B cell (primary cell): ENCODE results near the gene FSIP1. TPM values are rescaled to one million over a fixed set of nuclear protein-coding genes. Genes with fewer than 3 reads are reported as not detected.

Experiments used
- ATAC-seq: fragments of 200-7000 bp; cut with Tn5 transposase; one replicate; pipeline ENCODE4 v1.10.0; 2021; ENCODE audit warnings: low read depth, mild to moderate bottlenecking, moderate number of reproducible peaks, moderate library complexity
- CTCF ChIA-PET: fragments of 350-600 bp; sonication (Branson Sonifier 250); formaldehyde crosslinking; loops from one replicate; lab custom pipeline; 2021; ENCODE audit warnings: antibody characterized with exemption, inconsistent platforms; lab: Charles Lee
- POLR2A ChIA-PET: fragments of 350-600 bp; sonication (Branson Sonifier 250); formaldehyde crosslinking; loops from one replicate; lab custom pipeline; 2021; ENCODE audit warnings: antibody characterized with exemption; lab: Charles Lee
- DNase-seq: peaks from one replicate; pipeline ENCODE4 v3.0.0; 2013
- H2AFZ ChIP-seq: 2 replicates; pipeline ENCODE4 v1.6.1; 2012; ENCODE audit warnings: mild to moderate bottlenecking, low read depth, low read length; ENCODE audit not compliant: insufficient read depth, poor library complexity, severe bottlenecking
- H3K27ac ChIP-seq, 2 donors: 1 replicate in 1 of 2; 2 replicates in 1 of 2; pipeline ENCODE4 v1.5.1; 2012 to 2013; ENCODE audit warnings: low read length in 2 of 2, mild to moderate bottlenecking in 2 of 2, moderate library complexity in 1 of 2
- H3K27me3 ChIP-seq, 4 experiments: fragments of 200-600 bp in 1 of 4; sonication (generic) in 1 of 4; replicated peaks in 1 of 4; 1 replicate in 2 of 4; 2 replicates in 2 of 4; pipeline versions ENCODE4 v1.6.1 to v1.7.0; 2013 to 2016; ENCODE audit warnings: low read length in 3 of 4, mild to moderate bottlenecking in 2 of 4, mixed read lengths in 1 of 4, moderate library complexity in 1 of 4; ENCODE audit not compliant: insufficient read depth in 4 of 4, control insufficient read depth in 3 of 4; ENCODE audit errors: control extremely low read depth in 1 of 4
- H3K36me3 ChIP-seq, 2 experiments: replicated peaks in 1 of 2; 1 replicate in 1 of 2; 2 replicates in 1 of 2; pipeline versions ENCODE4 v1.6.1 to v1.7.1; 2013; ENCODE audit warnings: low read length in 1 of 2; ENCODE audit not compliant: insufficient read depth in 2 of 2, control insufficient read depth in 1 of 2; ENCODE audit errors: control extremely low read depth in 1 of 2, extremely low read depth in 1 of 2
- H3K4me1 ChIP-seq, 2 donors: fragments of 200-600 bp in 1 of 2; sonication (generic) in 1 of 2; 1 replicate in 1 of 2; 2 replicates in 1 of 2; pipeline versions ENCODE4 v1.5.1 to v1.6.1; 2013 to 2017; ENCODE audit warnings: low read length in 2 of 2; ENCODE audit not compliant: control insufficient read depth in 2 of 2, insufficient read depth in 2 of 2
- H3K4me2 ChIP-seq: replicated peaks from 2 replicates; pipeline ENCODE3; 2012; ENCODE audit warnings: mild to moderate bottlenecking, low read depth, low read length; ENCODE audit not compliant: poor library complexity, severe bottlenecking
- H3K4me3 ChIP-seq, 5 experiments: fragments of 200-600 bp in 1 of 5; sonication (generic) in 1 of 5; 1 replicate in 3 of 5; 2 replicates in 2 of 5; pipeline versions ENCODE4 v1.5.1 to v1.7.0; 2011 to 2016; ENCODE audit warnings: low read length in 4 of 5, mild to moderate bottlenecking in 4 of 5, low read depth in 2 of 5, control low read depth in 1 of 5, moderate library complexity in 1 of 5; ENCODE audit not compliant: insufficient read depth in 1 of 5; ENCODE audit errors: control extremely low read depth in 1 of 5, extremely low read depth in 1 of 5
- H3K79me2 ChIP-seq: fragments of 200-600 bp; sonication (generic); one replicate; pipeline ENCODE4 v1.6.0; 2016; ENCODE audit warnings: low read length; ENCODE audit not compliant: control insufficient read depth, insufficient read depth
- H3K9ac ChIP-seq: fragments of 200-600 bp; sonication (generic); 2 replicates; pipeline ENCODE4 v1.6.1; 2017; ENCODE audit warnings: mild to moderate bottlenecking, low read length, moderate library complexity
- H3K9me3 ChIP-seq, 3 donors: one replicate each; pipeline versions ENCODE4 v1.6.1 to v1.7.1; 2013; ENCODE audit warnings: low read length in 2 of 3; ENCODE audit not compliant: control insufficient read depth in 2 of 3, insufficient read depth in 1 of 3; ENCODE audit errors: control extremely low read depth in 1 of 3
- H4K20me1 ChIP-seq: 2 replicates; pipeline ENCODE4 v1.6.0; 2012; ENCODE audit warnings: mild to moderate bottlenecking, low read length; ENCODE audit not compliant: insufficient read depth, control insufficient read depth, poor library complexity, severe bottlenecking
- H3K27ac Mint-ChIP-seq: one replicate; pipeline ENCODE4 v1.8.0; 2021; ENCODE audit warnings: mixed read lengths
- H3K27me3 Mint-ChIP-seq: one replicate; pipeline ENCODE4 v1.8.0; 2021; ENCODE audit warnings: mixed read lengths
- H3K4me1 Mint-ChIP-seq: one replicate; pipeline ENCODE4 v1.8.0; 2021; ENCODE audit warnings: mixed read lengths
- H3K4me3 Mint-ChIP-seq: one replicate; pipeline ENCODE4 v1.8.0; 2021; ENCODE audit warnings: mixed read lengths
- H3K9me3 Mint-ChIP-seq: one replicate; pipeline ENCODE4 v1.8.0; 2022; ENCODE audit warnings: mixed read lengths; ENCODE audit not compliant: insufficient read depth
- EZH2 ChIP-seq: IDR thresholded peaks from 2 replicates; pipeline ENCODE4 v1.6.1; 2012; ENCODE audit warnings: borderline replicate concordance, low read depth, mild to moderate bottlenecking, moderate library complexity, low read length; ENCODE audit not compliant: insufficient read depth, poor library complexity, severe bottlenecking
- WGBS: methylation state at CpG from one replicate; pipeline ENCODE4 v1.1.5; 2013; ENCODE audit warnings: missing lambda C conversion rate; ENCODE audit not compliant: insufficient coverage; 5-methylcytosine and 5-hydroxymethylcytosine counted together
- intact Hi-C: fragments of 100-400 bp; cut with micrococcal nuclease; formaldehyde crosslinking; loops from one replicate; pipeline ENCODE4 v1.10.0; 2022
- polyA plus RNA-seq: library from polyadenylated mRNA; depleted of rRNA; stranded (reverse); fragments of >200 nt; gene quantifications from 2 replicates; pipeline ENCODE4 v1.2.3, GENCODE V29; 2012
- total RNA-seq, 2 donors: library from RNA; stranded (reverse); fragments of 120-200 nt in 1 of 2; gene quantifications; 1 replicate in 1 of 2; 2 replicates in 1 of 2; pipeline versions ENCODE4 v1.2.3 to v1.2.4, GENCODE V29; 2013 to 2022
- TF ChIP-seq, protein P1 (sequence below): fragments of 200-600 bp; IDR thresholded peaks from one replicate; pipeline ENCODE4 v1.8.0; 2022; ENCODE audit warnings: antibody characterized with exemption, mild to moderate bottlenecking

The FSIP1 gene
- total and polyA plus RNA-seq, 2 donors (not counting 1 experiment from before 2014, with no cell fraction given): 0.19 to 0.49 TPM

DNA sequence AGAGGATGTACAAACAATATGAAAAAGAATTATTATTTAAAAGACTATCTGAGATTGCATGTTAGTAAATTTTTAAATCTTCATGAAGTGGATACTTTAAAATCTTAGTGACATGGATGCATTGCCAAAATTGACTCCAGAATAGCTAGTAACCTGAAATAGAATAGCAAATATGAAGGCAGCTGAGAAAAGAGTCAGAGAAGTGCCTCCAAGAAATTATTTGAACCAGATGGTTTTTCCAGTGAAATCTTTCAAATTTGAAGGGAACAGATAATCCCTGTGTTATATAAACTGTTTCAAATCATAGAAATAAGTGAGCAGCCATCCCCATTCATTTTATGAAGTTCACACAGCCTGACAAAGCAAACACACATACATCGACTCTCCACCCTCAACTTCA is 29.6 kb downstream of the FSIP1 start:
- Mint-ChIP-seq H3K27me3 (peaks cover 32% of the 10 kb centered on the region), H3K27ac (no peak overlapping the region), H3K9me3 (no peaks in the 10 kb centered on the region), H3K4me3 (no peak overlapping the region), H3K4me1 (no peaks in the 10 kb centered on the region)
- H3K79me2 ChIP-seq: no peaks in the 10 kb centered on the region
- H3K27ac ChIP-seq: no peak overlapping the region
- 100% methylated on average over 1 of the region's 1 CpG for WGBS
- TF ChIP-seq, protein P1, sequence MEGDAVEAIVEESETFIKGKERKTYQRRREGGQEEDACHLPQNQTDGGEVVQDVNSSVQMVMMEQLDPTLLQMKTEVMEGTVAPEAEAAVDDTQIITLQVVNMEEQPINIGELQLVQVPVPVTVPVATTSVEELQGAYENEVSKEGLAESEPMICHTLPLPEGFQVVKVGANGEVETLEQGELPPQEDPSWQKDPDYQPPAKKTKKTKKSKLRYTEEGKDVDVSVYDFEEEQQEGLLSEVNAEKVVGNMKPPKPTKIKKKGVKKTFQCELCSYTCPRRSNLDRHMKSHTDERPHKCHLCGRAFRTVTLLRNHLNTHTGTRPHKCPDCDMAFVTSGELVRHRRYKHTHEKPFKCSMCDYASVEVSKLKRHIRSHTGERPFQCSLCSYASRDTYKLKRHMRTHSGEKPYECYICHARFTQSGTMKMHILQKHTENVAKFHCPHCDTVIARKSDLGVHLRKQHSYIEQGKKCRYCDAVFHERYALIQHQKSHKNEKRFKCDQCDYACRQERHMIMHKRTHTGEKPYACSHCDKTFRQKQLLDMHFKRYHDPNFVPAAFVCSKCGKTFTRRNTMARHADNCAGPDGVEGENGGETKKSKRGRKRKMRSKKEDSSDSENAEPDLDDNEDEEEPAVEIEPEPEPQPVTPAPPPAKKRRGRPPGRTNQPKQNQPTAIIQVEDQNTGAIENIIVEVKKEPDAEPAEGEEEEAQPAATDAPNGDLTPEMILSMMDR: no peak
- no peak for TF ChIP-seq EZH2
- no peak overlapping the region for H2AFZ ChIP-seq
- H3K36me3 ChIP-seq: no peaks in the 10 kb centered on the region
- no peak overlapping the region for H3K9ac ChIP-seq
- ATAC-seq (no peak), DNase-seq (no peak)
- intact Hi-C loops: no loop called here
- H3K4me1 ChIP-seq: no peaks in the 10 kb centered on the region
- CTCF ChIA-PET: interaction anchor here (1.0 to 6.3 kb wide), 3 partner anchors 12 to 69 kb away, joined by 3 to 71 read pairs (median 4); no protein-coding TSS in a partner anchor
- peaks cover 0 to 11% (median 0%) of the 10 kb centered on the region in 4 experiments for H3K27me3 ChIP-seq
- H3K4me2 ChIP-seq: no peak overlapping the region
- POLR2A ChIA-PET: no interaction called here
- no peaks in the 10 kb centered on the region for H3K9me3 ChIP-seq
- no peaks in the 10 kb centered on the region for H4K20me1 ChIP-seq
- H3K4me3 ChIP-seq: no peak overlapping the region

DNA sequence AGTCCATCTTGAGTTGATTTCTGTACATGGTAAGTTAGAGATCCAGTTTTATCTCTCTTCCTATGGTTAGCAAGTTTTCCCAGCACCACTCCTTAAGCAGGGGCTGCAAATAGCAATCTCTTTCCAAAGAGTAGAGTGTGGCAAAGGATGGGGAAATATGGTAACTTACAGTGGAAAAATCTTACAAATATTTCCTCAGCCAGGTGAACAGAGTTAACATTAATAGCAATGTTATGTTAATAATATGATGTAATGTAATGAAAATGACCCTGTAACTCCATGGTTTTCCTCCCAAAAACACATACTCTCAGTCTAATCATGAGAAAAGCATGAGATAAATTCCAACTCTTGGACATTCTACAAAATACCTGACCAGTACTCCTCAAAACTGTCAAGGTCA is 30.4 kb downstream of the FSIP1 start:
- H3K4me3 Mint-ChIP-seq: no peak overlapping the region
- Histone ChIP-seq H3K9me3 (no peaks in the 10 kb centered on the region), H3K4me1 (no peaks in the 10 kb centered on the region), H3K9ac (no peak overlapping the region), H3K4me2 (no peak overlapping the region), H3K27me3 (peaks cover 0 to 12% (median 0%) of the 10 kb centered on the region in 4 experiments), H3K27ac (no peak overlapping the region), H3K36me3 (no peaks in the 10 kb centered on the region), H4K20me1 (no peaks in the 10 kb centered on the region), H2AFZ (no peak overlapping the region), H3K4me3 (no peak overlapping the region), H3K79me2 (no peaks in the 10 kb centered on the region)
- H3K9me3 Mint-ChIP-seq: no peaks in the 10 kb centered on the region
- no peaks in the 10 kb centered on the region for H3K4me1 Mint-ChIP-seq
- TF ChIP-seq EZH2: no peak
- TF ChIP-seq, protein P1: no peak
- intact Hi-C loops: no loop called here
- H3K27me3 Mint-ChIP-seq: peaks cover 32% of the 10 kb centered on the region
- no peak overlapping the region for H3K27ac Mint-ChIP-seq
- ChIA-PET POLR2A (no interaction called here), CTCF (no interaction called here)
- DNase-seq: no peak
- ATAC-seq: no peak
